Cardiac muscle cell (in vitro differentiated cells and primary cell): ENCODE data around the gene NECTIN2. TPM values are rescaled to one million over a fixed set of nuclear protein-coding genes. Genes with fewer than 3 reads are reported as not detected.

ENCODE experiments used
- DNase-seq, 2 donors: peaks; one replicate each; pipeline versions ENCODE4 v3.0.0 to v3.0.0-alpha.2; 2010 to 2017; ENCODE audit warnings: low read depth in 1 of 2, low spot score in 1 of 2
- H3K27ac ChIP-seq: fragments of 200-600 bp; sonication (generic); 2 replicates; pipeline ENCODE4 v1.5.1; 2016
- H3K27me3 ChIP-seq: fragments of 200-600 bp; sonication (generic); 2 replicates; pipeline ENCODE4 v1.6.0; 2016; ENCODE audit warnings: control low read depth
- H3K36me3 ChIP-seq: fragments of 200-600 bp; sonication (generic); 2 replicates; pipeline ENCODE4 v1.5.1; 2016; ENCODE audit warnings: control low read depth
- H3K4me1 ChIP-seq: fragments of 200-600 bp; sonication (generic); 2 replicates; pipeline ENCODE4 v1.8.1; 2017; ENCODE audit warnings: low read depth, mild to moderate bottlenecking, mixed run types
- H3K4me3 ChIP-seq: fragments of 200-600 bp; sonication (generic); 2 replicates; pipeline ENCODE4 v1.5.1; 2016; ENCODE audit warnings: mild to moderate bottlenecking
- H3K9me3 ChIP-seq: fragments of 200-600 bp; sonication (generic); 2 replicates; pipeline ENCODE4 v1.5.1; 2017; ENCODE audit warnings: low read depth, mild to moderate bottlenecking, control low read depth
- CTCF ChIP-seq: IDR thresholded peaks from 2 replicates; pipeline ENCODE4 v1.5.1; 2012; ENCODE audit warnings: low read depth, mild to moderate bottlenecking, low read length
- polyA plus RNA-seq: library from polyadenylated mRNA; unstranded; fragments of >200 nt; fragmentation: Nextera tagmentation; extraction: Ambion mirVana; gene quantifications from 2 replicates; pipeline ENCODE4 v1.2.1, GENCODE V29; 2016
- total RNA-seq: library from RNA; depleted of rRNA; stranded (reverse); fragments of >200 nt; gene quantifications from 2 replicates; pipeline ENCODE4 v1.2.3, GENCODE V29; 2016

NECTIN2 gene
- total and polyA plus RNA-seq, 2 experiments from 2014 or later, result 144 to 156 TPM

GRCh38 chr19:44806291-44806690, 39.8 kb upstream of the NECTIN2 start:
- no peak for TF ChIP-seq CTCF
- Histone ChIP-seq H3K4me1 (peaks cover 22% of the 10 kb centered on the region), H3K27me3 (no peaks in the 10 kb centered on the region), H3K36me3 (no peaks in the 10 kb centered on the region), H3K9me3 (no peaks in the 10 kb centered on the region), H3K27ac (no peak overlapping the region), H3K4me3 (no peak overlapping the region)
- no peak for DNase-seq

DNA sequence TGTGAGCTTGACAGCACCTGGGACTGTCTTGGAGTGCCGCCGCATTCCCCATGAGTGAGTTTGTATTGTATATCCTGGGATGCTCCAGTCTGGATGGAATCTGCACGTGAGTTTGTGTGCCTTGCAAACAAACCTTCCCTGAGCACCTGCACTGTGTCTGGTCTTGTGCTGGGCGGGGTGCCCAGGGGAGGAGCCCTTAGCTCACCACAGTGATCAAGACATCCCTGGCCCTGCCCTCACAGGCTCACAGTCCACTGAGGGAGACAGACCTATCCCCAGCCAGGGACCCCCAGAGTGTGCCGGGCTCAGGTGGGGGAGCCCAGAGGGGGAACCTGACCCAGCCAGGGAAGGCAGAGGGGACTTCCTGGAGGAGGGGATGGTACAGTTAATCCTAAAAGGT, 38.9 kb upstream of the NECTIN2 start:
- peak overlapping the region; percentile 77 for H3K27ac ChIP-seq
- no peaks in the 10 kb centered on the region for H3K27me3 ChIP-seq
- peaks cover 22% of the 10 kb centered on the region for H3K4me1 ChIP-seq
- no peaks in the 10 kb centered on the region for H3K36me3 ChIP-seq
- no peak for TF ChIP-seq CTCF
- no peaks in the 10 kb centered on the region for H3K9me3 ChIP-seq
- H3K4me3 ChIP-seq, result no peak overlapping the region
- no peak for DNase-seq

GRCh38 chr19:44807652-44808462, 38.2 kb upstream of the NECTIN2 start:
- TF ChIP-seq CTCF, result peak; percentile 52
- H3K4me1 ChIP-seq, result peaks cover 22% of the 10 kb centered on the region
- no peaks in the 10 kb centered on the region for H3K36me3 ChIP-seq
- no peak overlapping the region for H3K4me3 ChIP-seq
- no peaks in the 10 kb centered on the region for H3K9me3 ChIP-seq
- peak overlapping the region; percentile 77 for H3K27ac ChIP-seq
- DNase-seq, result peak; percentile 57 to 74
- H3K27me3 ChIP-seq, result no peaks in the 10 kb centered on the region

DNA sequence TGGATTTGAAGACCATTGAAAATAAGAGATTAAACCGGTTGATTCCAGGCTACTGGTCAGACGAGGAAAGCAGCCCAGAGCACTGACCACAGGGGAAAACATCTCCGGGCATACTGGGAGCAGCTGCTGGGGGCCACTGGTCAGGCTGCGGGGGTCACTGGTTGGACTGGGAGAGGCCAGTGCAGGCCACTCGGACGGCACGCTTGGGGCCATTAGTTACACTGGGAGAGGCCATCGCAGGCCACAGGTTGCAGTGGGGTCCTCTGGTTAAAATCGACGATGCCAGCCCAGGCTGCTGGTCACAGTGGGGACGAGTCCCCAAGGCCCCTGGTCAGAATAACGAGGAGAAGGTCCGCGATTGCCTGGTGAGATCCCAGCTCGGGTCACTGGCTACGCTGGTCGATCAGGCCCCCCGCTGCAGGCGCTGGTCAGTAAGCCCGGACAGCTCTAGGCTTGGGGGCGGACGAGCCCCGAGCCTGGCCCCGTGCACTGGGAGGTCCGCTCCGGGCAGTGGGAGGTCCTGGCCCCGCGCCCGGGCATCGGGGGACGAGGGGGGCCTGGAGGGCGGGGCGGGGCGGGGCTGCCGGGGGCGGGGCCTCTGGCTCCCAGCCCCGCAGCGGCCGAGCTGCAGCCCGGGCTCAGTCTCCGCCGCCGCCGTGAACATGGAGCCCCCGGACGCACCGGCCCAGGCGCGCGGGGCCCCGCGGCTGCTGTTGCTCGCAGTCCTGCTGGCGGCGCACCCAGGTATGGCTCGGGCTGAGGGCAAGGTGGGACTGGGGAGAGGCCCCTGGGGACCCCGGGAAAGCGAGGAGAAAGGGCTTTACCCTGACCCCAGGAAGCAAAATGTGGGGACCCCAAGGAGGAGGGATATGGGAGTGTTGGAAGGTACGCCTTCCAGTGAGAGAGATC, 37.4 kb upstream of the NECTIN2 start, which contains the start of gene BCAM:
TSS of gene BCAM (plus strand) at position 641 of the 909 bp plus-strand sequence. CDS start at position 663, 22 bp downstream.
- H3K27ac ChIP-seq, result peak within 1 kb of the TSS; percentile 77
- H3K4me1 ChIP-seq, result peaks cover 22% of the 10 kb centered on the region
- H3K4me3 ChIP-seq, result peak within 1 kb of the TSS; percentile 88
- H3K36me3 ChIP-seq, result peaks cover 7% of the 10 kb centered on the region
- no peak for TF ChIP-seq CTCF
- no peaks in the 10 kb centered on the region for H3K27me3 ChIP-seq
- H3K9me3 ChIP-seq, result no peaks in the 10 kb centered on the region
- DNase-seq, result peak; percentile 85 to 93

- TF ChIP-seq CTCF, result no peak
- no peaks in the 10 kb centered on the region for H3K27me3 ChIP-seq
- H3K4me1 ChIP-seq, result peaks cover 22% of the 10 kb centered on the region
- peaks cover 13% of the 10 kb centered on the region for H3K36me3 ChIP-seq
- DNase-seq, result no peak
- no peaks in the 10 kb centered on the region for H3K9me3 ChIP-seq
- H3K4me3 ChIP-seq, result peak overlapping the region; percentile 88
- H3K27ac ChIP-seq, result peak overlapping the region; percentile 77
Observed at GRCh38 chr19:44809577-44810233, 36.4 kb upstream of the NECTIN2 start.
